Measurements from ENCODE around the gene TRPM3. TPM values are rescaled to one million over a fixed set of nuclear protein-coding genes. Genes with fewer than 3 reads are reported as not detected.

Gene TRPM3
- total and polyA plus RNA-seq, 9 of the 15 experiments (the other 6 are each of a cell fraction or from before 2014, with no cell fraction given), result 0.04 TPM; not detected in 8

DNA sequence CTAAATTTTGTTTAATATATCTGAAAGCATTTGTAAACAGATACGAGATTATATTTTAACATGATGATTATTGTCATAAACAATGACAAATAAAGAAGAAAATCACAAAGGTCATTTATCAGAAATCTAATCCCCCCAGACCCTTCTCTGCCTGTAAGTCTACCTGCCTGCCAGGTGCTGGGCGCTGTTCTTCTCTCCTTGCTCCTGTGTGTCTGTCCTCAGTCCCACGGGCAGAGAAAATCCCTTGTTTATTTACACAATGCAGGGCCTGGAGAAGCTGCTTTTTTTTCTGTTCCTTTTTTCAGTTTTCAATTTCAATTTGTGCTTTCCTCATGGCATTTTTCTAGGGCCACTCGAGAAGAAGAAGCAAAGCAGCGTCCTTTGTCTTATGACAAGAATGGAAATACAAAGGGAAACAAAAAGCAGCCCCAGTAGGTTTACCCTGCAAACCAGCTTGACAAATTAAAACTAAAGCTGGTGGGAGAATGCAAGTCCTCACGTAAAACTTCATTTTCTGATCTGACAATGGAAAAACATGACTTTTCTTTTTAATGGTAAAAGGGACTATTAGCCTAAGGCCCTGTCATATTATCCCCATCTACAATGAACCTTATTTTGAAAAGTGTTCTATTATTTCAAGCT is 424.6 kb downstream of the TRPM3 start:
- in situ Hi-C loops (cut with MboI), result no loop called here
- no peak overlapping the region for H3K9ac ChIP-seq (ENCODE audit: insufficient read depth in 1 of 2, low read depth in 2 of 2, low read length in 2 of 2)
- H2AFZ ChIP-seq (ENCODE audit: low read depth, low read length), result no peak overlapping the region
- TF ChIP-seq FOXK2 (conservative IDR thresholded peaks at IDR 0.05 in 1 of 2, IDR thresholded peaks at IDR 0.05 in 1 of 2; ENCODE audit: low read depth in 2 of 2), result no peak
- TF ChIP-seq, protein P1, sequence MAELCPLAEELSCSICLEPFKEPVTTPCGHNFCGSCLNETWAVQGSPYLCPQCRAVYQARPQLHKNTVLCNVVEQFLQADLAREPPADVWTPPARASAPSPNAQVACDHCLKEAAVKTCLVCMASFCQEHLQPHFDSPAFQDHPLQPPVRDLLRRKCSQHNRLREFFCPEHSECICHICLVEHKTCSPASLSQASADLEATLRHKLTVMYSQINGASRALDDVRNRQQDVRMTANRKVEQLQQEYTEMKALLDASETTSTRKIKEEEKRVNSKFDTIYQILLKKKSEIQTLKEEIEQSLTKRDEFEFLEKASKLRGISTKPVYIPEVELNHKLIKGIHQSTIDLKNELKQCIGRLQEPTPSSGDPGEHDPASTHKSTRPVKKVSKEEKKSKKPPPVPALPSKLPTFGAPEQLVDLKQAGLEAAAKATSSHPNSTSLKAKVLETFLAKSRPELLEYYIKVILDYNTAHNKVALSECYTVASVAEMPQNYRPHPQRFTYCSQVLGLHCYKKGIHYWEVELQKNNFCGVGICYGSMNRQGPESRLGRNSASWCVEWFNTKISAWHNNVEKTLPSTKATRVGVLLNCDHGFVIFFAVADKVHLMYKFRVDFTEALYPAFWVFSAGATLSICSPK (IDR thresholded peaks at IDR 0.05; ENCODE audit: borderline replicate concordance), result no peak
- no peaks in the 10 kb centered on the region for H4K20me1 ChIP-seq (replicated peaks; ENCODE audit: control insufficient read depth, insufficient read depth, low read length)
- H3K79me2 ChIP-seq (ENCODE audit: control insufficient read depth, insufficient read depth, low read length), result no peaks in the 10 kb centered on the region
- FAIRE-seq (no peak), ATAC-seq (no peak), DNase-seq (ENCODE audit: extremely low read depth in 1 of 4, low spot score in 3 of 4) (no peak)
- 0% methylated on average over 5 of the region's 6 CpGs for WGBS (ENCODE audit: insufficient coverage, low coverage, missing lambda C conversion rate)
- BruUV-seq (replicated peaks), result no TSS peak
- no peaks in the 10 kb centered on the region for H3K9me3 ChIP-seq (replicated peaks; ENCODE audit: control insufficient read depth, insufficient read depth, low read depth, low read length)
- H3K4me1 ChIP-seq (replicated peaks in 1 of 2; ENCODE audit: control insufficient read depth in 2 of 2, insufficient read depth in 2 of 2, low read length in 2 of 2), result no peaks in the 10 kb centered on the region
- H3K36me3 ChIP-seq (ENCODE audit: control insufficient read depth, insufficient read depth, low read length), result no peaks in the 10 kb centered on the region
- POLR2A ChIA-PET, result no interaction called here
- H3K27ac ChIP-seq (ENCODE audit: extremely low read depth, low read depth, low read length), result no peak overlapping the region
- H3K4me2 ChIP-seq (ENCODE audit: insufficient read depth, low read length), result no peak overlapping the region
- intact Hi-C loops (cut with micrococcal nuclease), result no loop called here
- H3K27me3 ChIP-seq (ENCODE audit: control insufficient read depth in 2 of 2, insufficient read depth in 2 of 2, low read length in 2 of 2), result no peaks in the 10 kb centered on the region
- no peak overlapping the region for H3K4me3 ChIP-seq
- no peaks in the 10 kb centered on the region for H3K9me1 ChIP-seq (ENCODE audit: control insufficient read depth, insufficient read depth, low read length)
- CTCF ChIA-PET (ENCODE audit: low intra/inter-chr PET ratio), result no interaction called here

DNA sequence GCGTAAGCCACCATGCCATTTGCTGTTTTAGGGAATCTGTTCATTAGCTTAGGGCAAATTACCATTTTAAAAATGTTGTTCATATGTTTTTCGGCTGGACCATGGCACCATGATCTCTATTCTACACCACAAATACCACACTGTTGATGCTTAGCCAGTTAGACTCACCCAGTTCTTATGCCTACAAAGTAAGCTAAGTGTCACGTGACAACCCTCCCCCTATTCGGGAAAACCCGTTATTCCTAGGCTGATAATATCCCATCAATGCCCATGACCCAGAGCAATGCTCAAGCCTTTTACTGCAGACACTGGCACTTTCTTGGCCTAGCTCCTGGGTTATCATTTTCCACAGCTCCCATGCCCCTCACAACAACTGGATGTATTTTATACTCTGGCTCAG is 426.7 kb downstream of the TRPM3 start:
- H3K4me2 ChIP-seq (ENCODE audit: insufficient read depth, low read length), result no peak overlapping the region
- no peak overlapping the region for H2AFZ ChIP-seq (ENCODE audit: low read depth, low read length)
- no peaks in the 10 kb centered on the region for H3K9me1 ChIP-seq (ENCODE audit: control insufficient read depth, insufficient read depth, low read length)
- ChIA-PET CTCF (ENCODE audit: low intra/inter-chr PET ratio) (no interaction called here), POLR2A (no interaction called here)
- intact Hi-C loops (cut with micrococcal nuclease) (no loop called here), in situ Hi-C loops (cut with MboI) (no loop called here)
- no peaks in the 10 kb centered on the region for H3K4me1 ChIP-seq (replicated peaks in 1 of 2; ENCODE audit: control insufficient read depth in 2 of 2, insufficient read depth in 2 of 2, low read length in 2 of 2)
- H3K4me3 ChIP-seq, result no peak overlapping the region
- no peaks in the 10 kb centered on the region for H3K79me2 ChIP-seq (ENCODE audit: control insufficient read depth, insufficient read depth, low read length)
- TF ChIP-seq RAD51 (IDR thresholded peaks at IDR 0.05; ENCODE audit: borderline replicate concordance, low read depth) (peak; percentile 43), ZNF134 (CRISPR knock-in tag; conservative IDR thresholded peaks at IDR 0.05) (no peak)
- TF ChIP-seq, protein P2, sequence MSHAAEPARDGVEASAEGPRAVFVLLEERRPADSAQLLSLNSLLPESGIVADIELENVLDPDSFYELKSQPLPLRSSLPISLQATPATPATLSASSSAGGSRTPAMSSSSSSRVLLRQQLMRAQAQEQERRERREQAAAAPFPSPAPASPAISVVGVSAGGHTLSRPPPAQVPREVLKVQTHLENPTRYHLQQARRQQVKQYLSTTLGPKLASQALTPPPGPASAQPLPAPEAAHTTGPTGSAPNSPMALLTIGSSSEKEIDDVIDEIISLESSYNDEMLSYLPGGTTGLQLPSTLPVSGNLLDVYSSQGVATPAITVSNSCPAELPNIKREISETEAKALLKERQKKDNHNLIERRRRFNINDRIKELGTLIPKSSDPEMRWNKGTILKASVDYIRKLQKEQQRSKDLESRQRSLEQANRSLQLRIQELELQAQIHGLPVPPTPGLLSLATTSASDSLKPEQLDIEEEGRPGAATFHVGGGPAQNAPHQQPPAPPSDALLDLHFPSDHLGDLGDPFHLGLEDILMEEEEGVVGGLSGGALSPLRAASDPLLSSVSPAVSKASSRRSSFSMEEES (CRISPR knock-in tag; IDR thresholded peaks at IDR 0.05), result peak; percentile 70
- no peaks in the 10 kb centered on the region for H3K9me3 ChIP-seq (replicated peaks; ENCODE audit: control insufficient read depth, insufficient read depth, low read depth, low read length)
- H4K20me1 ChIP-seq (replicated peaks; ENCODE audit: control insufficient read depth, insufficient read depth, low read length), result no peaks in the 10 kb centered on the region
- H3K9ac ChIP-seq (ENCODE audit: insufficient read depth in 1 of 2, low read depth in 2 of 2, low read length in 2 of 2), result no peak overlapping the region
- ATAC-seq, result no peak
- 0% methylated on average over 4 of the region's 5 CpGs for WGBS (ENCODE audit: insufficient coverage, low coverage, missing lambda C conversion rate)
- H3K27me3 ChIP-seq (ENCODE audit: control insufficient read depth in 2 of 2, insufficient read depth in 2 of 2, low read length in 2 of 2), result no peaks in the 10 kb centered on the region
- no peak overlapping the region for H3K27ac ChIP-seq (ENCODE audit: extremely low read depth, low read depth, low read length)
- DNase-seq (ENCODE audit: extremely low read depth in 1 of 4, low spot score in 3 of 4), result no peak
- FAIRE-seq, result no peak
- BruUV-seq (replicated peaks), result no TSS peak
- H3K36me3 ChIP-seq (ENCODE audit: control insufficient read depth, insufficient read depth, low read length), result no peaks in the 10 kb centered on the region

Measured in K562 (cell line).